Measurements from ENCODE around the gene REXO5. TPM values are rescaled to one million over a fixed set of nuclear protein-coding genes. Genes with fewer than 3 reads are reported as not detected.

REXO5 gene, protein sequence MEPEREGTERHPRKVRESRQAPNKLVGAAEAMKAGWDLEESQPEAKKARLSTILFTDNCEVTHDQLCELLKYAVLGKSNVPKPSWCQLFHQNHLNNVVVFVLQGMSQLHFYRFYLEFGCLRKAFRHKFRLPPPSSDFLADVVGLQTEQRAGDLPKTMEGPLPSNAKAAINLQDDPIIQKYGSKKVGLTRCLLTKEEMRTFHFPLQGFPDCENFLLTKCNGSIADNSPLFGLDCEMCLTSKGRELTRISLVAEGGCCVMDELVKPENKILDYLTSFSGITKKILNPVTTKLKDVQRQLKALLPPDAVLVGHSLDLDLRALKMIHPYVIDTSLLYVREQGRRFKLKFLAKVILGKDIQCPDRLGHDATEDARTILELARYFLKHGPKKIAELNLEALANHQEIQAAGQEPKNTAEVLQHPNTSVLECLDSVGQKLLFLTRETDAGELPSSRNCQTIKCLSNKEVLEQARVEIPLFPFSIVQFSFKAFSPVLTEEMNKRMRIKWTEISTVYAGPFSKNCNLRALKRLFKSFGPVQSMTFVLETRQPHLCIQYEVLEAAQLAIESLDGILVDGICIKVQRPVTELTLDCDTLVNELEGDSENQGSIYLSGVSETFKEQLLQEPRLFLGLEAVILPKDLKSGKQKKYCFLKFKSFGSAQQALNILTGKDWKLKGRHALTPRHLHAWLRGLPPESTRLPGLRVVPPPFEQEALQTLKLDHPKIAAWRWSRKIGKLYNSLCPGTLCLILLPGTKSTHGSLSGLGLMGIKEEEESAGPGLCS
- total RNA-seq (2014; rRNA removed; shearing (Covaris generic)) (26.5 and 29.7 TPM in 2 replicates), total RNA-seq (2022) (38.9 and 50.7 TPM in 2 replicates), Bru-seq, nascent RNA (percentile 68 among the genes with signal in this experiment), BruChase-seq, experiment 1, labeled RNA remaining after a 6-hour chase (percentile 60 among the genes with signal in this experiment), BruChase-seq, experiment 2, labeled RNA remaining after a 2-hour chase (percentile 55 among the genes with signal in this experiment)
- long read RNA-seq, transcript REXO5-201 (20 exons, 2,722 nt), result major isoform, 43 of 92 reads
- long read RNA-seq, partial matches to known transcripts, result 8 of 92 reads
- long read RNA-seq, other reads (novel, unspliced or antisense), result 34 of 92 reads

DNA sequence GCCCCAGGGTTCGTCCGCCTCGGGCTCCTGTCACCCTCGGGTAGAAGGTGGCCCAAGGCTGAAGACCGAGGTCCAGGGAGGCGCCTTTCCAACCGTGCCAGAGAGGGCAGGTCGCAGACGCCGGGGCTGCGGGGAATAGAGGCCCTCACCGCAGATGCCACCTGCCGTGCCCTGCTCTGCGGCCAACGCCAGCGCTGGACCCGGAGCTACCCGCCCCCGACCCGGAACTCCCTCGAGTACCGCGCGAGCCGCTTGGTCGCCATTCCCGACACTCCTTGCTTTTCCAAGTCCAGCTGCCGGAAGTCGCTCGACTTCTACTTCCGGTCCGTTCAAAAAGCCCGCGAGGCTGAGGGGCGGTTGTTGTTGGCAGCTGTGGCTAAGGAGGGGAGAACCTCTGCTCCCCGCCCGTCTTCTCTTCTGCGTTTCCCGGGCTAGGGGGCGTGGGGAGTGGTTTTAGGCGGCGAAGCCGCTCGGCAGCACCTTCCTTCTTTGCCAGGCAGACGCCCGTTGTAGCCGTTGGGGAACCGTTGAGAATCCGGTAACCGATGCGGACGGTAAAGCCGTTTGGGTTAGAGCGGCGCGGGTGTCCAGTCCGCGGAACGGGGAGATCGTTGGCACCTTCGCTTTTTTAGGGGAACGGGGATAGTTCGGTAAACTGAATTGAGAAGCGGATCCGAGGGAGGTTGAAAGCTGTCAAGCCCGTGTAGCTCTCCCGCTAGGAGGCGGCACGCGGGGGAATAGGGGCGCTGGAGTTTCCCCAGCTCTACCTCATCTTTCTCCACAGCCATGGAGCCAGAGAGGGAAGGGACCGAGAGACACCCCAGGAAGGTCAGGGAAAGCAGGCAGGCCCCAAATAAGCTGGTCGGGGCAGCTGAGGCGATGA lies at the start of gene REXO5, which contains the start of gene ERI2:
REXO5 (plus strand) TSS at position 360 of the 883 bp plus-strand sequence; CDS start at position 787, 427 bp downstream.
ERI2 (minus strand) TSS at position 305 of the 883 bp plus-strand sequence; CDS start at position 263, 42 bp downstream.
- Histone ChIP-seq H3K27ac (ENCODE audit: low read depth, low read length, poor library complexity, severe bottlenecking) (peak within 1 kb of the TSS; percentile 88), H3K9me3 (ENCODE audit: low read length) (no peaks in the 10 kb centered on the region), H3K4me3 (ENCODE audit: low read depth, low read length, poor library complexity, severe bottlenecking) (peak within 1 kb of the TSS; percentile 99), H4K20me1 (ENCODE audit: insufficient read depth, low read length) (no peaks in the 10 kb centered on the region), H3K9me2 (ENCODE audit: insufficient read depth, low read length) (no peaks in the 10 kb centered on the region), H3K36me3 (ENCODE audit: insufficient read depth, low read length) (peaks cover under 1% of the 10 kb centered on the region; the same call in 1 of the 2 replicates), H3K4me1 (ENCODE audit: insufficient read depth, low read length, poor library complexity, severe bottlenecking) (peaks cover 18% of the 10 kb centered on the region), H3K4me2 (ENCODE audit: low read length) (peak within 1 kb of the TSS; percentile 94), H3K79me2 (ENCODE audit: insufficient read depth, low read depth, low read length) (peaks cover 15% of the 10 kb centered on the region; the same call in 1 of the 2 replicates), H2AFZ (ENCODE audit: low read length) (peak within 1 kb of the TSS; percentile 96)
- no peak for TF ChIP-seq EZH2phosphoT487 (IDR thresholded peaks at IDR 0.05; ENCODE audit: borderline replicate concordance, low read depth, low read length)
- TF ChIP-seq, protein P1, sequence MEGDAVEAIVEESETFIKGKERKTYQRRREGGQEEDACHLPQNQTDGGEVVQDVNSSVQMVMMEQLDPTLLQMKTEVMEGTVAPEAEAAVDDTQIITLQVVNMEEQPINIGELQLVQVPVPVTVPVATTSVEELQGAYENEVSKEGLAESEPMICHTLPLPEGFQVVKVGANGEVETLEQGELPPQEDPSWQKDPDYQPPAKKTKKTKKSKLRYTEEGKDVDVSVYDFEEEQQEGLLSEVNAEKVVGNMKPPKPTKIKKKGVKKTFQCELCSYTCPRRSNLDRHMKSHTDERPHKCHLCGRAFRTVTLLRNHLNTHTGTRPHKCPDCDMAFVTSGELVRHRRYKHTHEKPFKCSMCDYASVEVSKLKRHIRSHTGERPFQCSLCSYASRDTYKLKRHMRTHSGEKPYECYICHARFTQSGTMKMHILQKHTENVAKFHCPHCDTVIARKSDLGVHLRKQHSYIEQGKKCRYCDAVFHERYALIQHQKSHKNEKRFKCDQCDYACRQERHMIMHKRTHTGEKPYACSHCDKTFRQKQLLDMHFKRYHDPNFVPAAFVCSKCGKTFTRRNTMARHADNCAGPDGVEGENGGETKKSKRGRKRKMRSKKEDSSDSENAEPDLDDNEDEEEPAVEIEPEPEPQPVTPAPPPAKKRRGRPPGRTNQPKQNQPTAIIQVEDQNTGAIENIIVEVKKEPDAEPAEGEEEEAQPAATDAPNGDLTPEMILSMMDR (conservative IDR thresholded peaks at IDR 0.05; ENCODE audit: low read length), result peak; percentile 74
- TSS peak; percentile 84 for BruUV-seq (replicated peaks)
- intact Hi-C loops (cut with micrococcal nuclease; ENCODE audit: unreplicated experiment), result loop anchor here (1.0 to 10.0 kb wide), 3 partner anchors 65 to 98 kb away; partner anchors contain the start of genes DCUN1D3, LYRM1 and THUMPD1
- peak; percentile 88 for DNase-seq (ENCODE audit: low spot score)
- CTCF ChIA-PET (ENCODE audit: unreplicated experiment), result no interaction called here
- POLR2A ChIA-PET, result interaction anchor here (0.5 to 1.1 kb wide), 5 partner anchors 12 to 1543 kb away, joined by 3 to 5 read pairs (median 3); partner anchors contain the start of genes DCUN1D3 and LYRM1

DNA sequence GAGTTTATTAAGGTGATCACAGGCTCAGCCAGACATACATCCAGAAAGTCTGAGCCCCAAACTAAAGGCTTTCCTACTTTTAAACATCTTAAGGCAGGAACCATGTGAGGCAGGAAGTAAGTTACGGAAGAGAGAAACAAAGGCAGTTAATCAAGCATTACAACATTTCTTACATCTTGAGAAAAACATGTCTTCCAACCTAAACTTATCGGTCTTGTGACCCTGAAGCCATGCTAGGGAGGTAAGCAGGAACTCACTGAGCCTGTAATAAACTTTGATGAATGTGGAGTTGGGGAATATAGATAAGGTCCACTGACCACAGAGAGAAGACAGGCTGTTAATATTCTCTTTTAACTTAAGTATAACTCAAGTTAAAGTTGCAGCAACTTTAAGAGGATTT lies 46.0 kb upstream of the REXO5 start:
- Histone ChIP-seq H2AFZ (ENCODE audit: low read length) (peak overlapping the region; percentile 82), H3K9me3 (ENCODE audit: low read length) (peaks cover 24% of the 10 kb centered on the region), H3K4me3 (ENCODE audit: low read depth, low read length, poor library complexity, severe bottlenecking) (no peak overlapping the region), H4K20me1 (ENCODE audit: insufficient read depth, low read length) (no peaks in the 10 kb centered on the region), H3K9me2 (ENCODE audit: insufficient read depth, low read length) (no peaks in the 10 kb centered on the region), H3K4me2 (ENCODE audit: low read length) (no peak overlapping the region), H3K36me3 (ENCODE audit: insufficient read depth, low read length) (no peaks in the 10 kb centered on the region; the same call in 1 of the 2 replicates), H3K4me1 (ENCODE audit: insufficient read depth, low read length, poor library complexity, severe bottlenecking) (peaks cover 23% of the 10 kb centered on the region), H3K79me2 (ENCODE audit: insufficient read depth, low read depth, low read length) (no peaks in the 10 kb centered on the region), H3K27ac (ENCODE audit: low read depth, low read length, poor library complexity, severe bottlenecking) (no peak overlapping the region)
- DNase-seq (ENCODE audit: low spot score), result peak; percentile 9
- CTCF ChIA-PET (ENCODE audit: unreplicated experiment), result no interaction called here
- POLR2A ChIA-PET, result no interaction called here
- intact Hi-C loops (cut with micrococcal nuclease; ENCODE audit: unreplicated experiment), result no loop called here
- no peak for TF ChIP-seq EZH2phosphoT487 (IDR thresholded peaks at IDR 0.05; ENCODE audit: borderline replicate concordance, low read depth, low read length)
- TF ChIP-seq, protein P1 (conservative IDR thresholded peaks at IDR 0.05; ENCODE audit: low read length), result no peak
- BruUV-seq (replicated peaks), result no TSS peak
